ENCODE data around the gene BSN.

The BSN gene

GRCh38 chr3:49616061-49616460 lies 61.8 kb downstream of the BSN start:
- no peak for DNase-seq (ENCODE audit: low read depth)
- H3K4me3 ChIP-seq (ENCODE audit: control insufficient read depth, low read depth, low read length), result no peak overlapping the region
- TF ChIP-seq CTCF (conservative IDR thresholded peaks at IDR 0.05; ENCODE audit: control insufficient read depth, insufficient read depth, low read depth, low read length), result no peak

- peak; percentile 26 for DNase-seq (ENCODE audit: low read depth)
- no peak overlapping the region for H3K4me3 ChIP-seq (ENCODE audit: control insufficient read depth, low read depth, low read length)
- no peak for TF ChIP-seq CTCF (conservative IDR thresholded peaks at IDR 0.05; ENCODE audit: control insufficient read depth, insufficient read depth, low read depth, low read length)
These were observed 62.2 kb downstream of the BSN start for GRCh38 chr3:49616491-49616941.

- H3K4me3 ChIP-seq (ENCODE audit: control insufficient read depth, low read depth, low read length), result no peak overlapping the region
- no peak for TF ChIP-seq CTCF (conservative IDR thresholded peaks at IDR 0.05; ENCODE audit: control insufficient read depth, insufficient read depth, low read depth, low read length)
- DNase-seq (ENCODE audit: low read depth), result no peak
These were observed 63.2 kb downstream of the BSN start for GRCh38 chr3:49617390-49618013.

- DNase-seq (ENCODE audit: low read depth), result no peak
- no peak for TF ChIP-seq CTCF (conservative IDR thresholded peaks at IDR 0.05; ENCODE audit: control insufficient read depth, insufficient read depth, low read depth, low read length)
- H3K4me3 ChIP-seq (ENCODE audit: control insufficient read depth, low read depth, low read length), result no peak overlapping the region
These were observed 64.1 kb downstream of the BSN start for GRCh38 chr3:49618412-49618811.

GRCh38 chr3:49619649-49620048 lies 65.4 kb downstream of the BSN start:
- H3K4me3 ChIP-seq (ENCODE audit: control insufficient read depth, low read depth, low read length), result no peak overlapping the region
- DNase-seq (ENCODE audit: low read depth), result no peak
- no peak for TF ChIP-seq CTCF (conservative IDR thresholded peaks at IDR 0.05; ENCODE audit: control insufficient read depth, insufficient read depth, low read depth, low read length)

- no peak for DNase-seq (ENCODE audit: low read depth)
- TF ChIP-seq CTCF (conservative IDR thresholded peaks at IDR 0.05; ENCODE audit: control insufficient read depth, insufficient read depth, low read depth, low read length), result no peak
These were observed 66.5 kb downstream of the BSN start for GRCh38 chr3:49620728-49621127.

GRCh38 chr3:49623071-49623470 lies 68.8 kb downstream of the BSN start:
- no peak overlapping the region for H3K4me3 ChIP-seq (ENCODE audit: control insufficient read depth, low read depth, low read length)
- TF ChIP-seq CTCF (conservative IDR thresholded peaks at IDR 0.05; ENCODE audit: control insufficient read depth, insufficient read depth, low read depth, low read length), result no peak
- DNase-seq (ENCODE audit: low read depth), result no peak

More at GRCh38 chr3:49620728-49621127, 66.5 kb downstream of the BSN start:
- H3K4me3 ChIP-seq (ENCODE audit: control insufficient read depth, low read depth, low read length), result no peak overlapping the region

Measured in fibroblast of mammary gland (primary cell).